HEK293 (cell line): ENCODE data around the gene KSR1.

ENCODE experiments used
- GLIS1 ChIP-seq: fragments of 450-650 bp; formaldehyde crosslinking; IDR thresholded peaks from 2 replicates; pipeline ENCODE4 v1.5.1; 2016; ENCODE audit warnings: missing biosample characterization, missing genetic modification characterization
- IKZF3 ChIP-seq: fragments of 450-650 bp; IDR thresholded peaks from 2 replicates; pipeline ENCODE4 v1.5.0; 2018; ENCODE audit warnings: missing biosample characterization, mild to moderate bottlenecking, missing genetic modification characterization, moderate library complexity
- KLF1 ChIP-seq: fragments of 450-650 bp; formaldehyde crosslinking; IDR thresholded peaks from 2 replicates; pipeline ENCODE4 v1.5.1; 2016; ENCODE audit warnings: missing biosample characterization, missing genetic modification characterization
- KLF9 ChIP-seq: fragments of 450-650 bp; formaldehyde crosslinking; IDR thresholded peaks from 2 replicates; pipeline ENCODE4 v1.5.1; 2016; ENCODE audit warnings: missing biosample characterization, missing genetic modification characterization, low read depth
- TCF7L2 ChIP-seq: IDR thresholded peaks from 2 replicates; pipeline ENCODE4 v1.6.1; 2011; ENCODE audit warnings: low read depth, mild to moderate bottlenecking, inconsistent platforms, low read length, moderate library complexity, borderline replicate concordance
- WT1 ChIP-seq: fragments of 450-650 bp; formaldehyde crosslinking; IDR thresholded peaks from 2 replicates; pipeline ENCODE4 v1.5.1; 2016; ENCODE audit warnings: missing biosample characterization, missing genetic modification characterization
- ZBTB48 ChIP-seq: fragments of 450-650 bp; formaldehyde crosslinking; IDR thresholded peaks from 2 replicates; pipeline ENCODE4 v1.5.1; 2016; ENCODE audit warnings: missing biosample characterization, missing genetic modification characterization
- ZFP3 ChIP-seq: fragments of 450-650 bp; formaldehyde crosslinking; IDR thresholded peaks from 2 replicates; pipeline ENCODE4 v1.5.1; 2016; ENCODE audit warnings: low read depth, missing biosample characterization, missing genetic modification characterization
- ZFP69B ChIP-seq: fragments of 450-650 bp; formaldehyde crosslinking; IDR thresholded peaks from 2 replicates; pipeline ENCODE4 v1.5.1; 2016; ENCODE audit warnings: missing biosample characterization, missing genetic modification characterization
- ZNF114 ChIP-seq: fragments of 450-650 bp; formaldehyde crosslinking; IDR thresholded peaks from 2 replicates; pipeline ENCODE4 v1.5.0; 2017; ENCODE audit warnings: missing biosample characterization, missing genetic modification characterization
- ZNF19 ChIP-seq: fragments of 450-650 bp; formaldehyde crosslinking; IDR thresholded peaks from 2 replicates; pipeline ENCODE4; 2016; ENCODE audit warnings: missing biosample characterization, missing genetic modification characterization, low read depth
- ZNF223 ChIP-seq: fragments of 450-650 bp; formaldehyde crosslinking; IDR thresholded peaks from 2 replicates; pipeline ENCODE4 v1.5.1; 2016; ENCODE audit warnings: missing biosample characterization, missing genetic modification characterization
- ZNF239 ChIP-seq: fragments of 450-650 bp; formaldehyde crosslinking; IDR thresholded peaks from 2 replicates; pipeline ENCODE4 v1.5.1; 2016; ENCODE audit warnings: missing biosample characterization, missing genetic modification characterization
- ZNF341 ChIP-seq: fragments of 450-650 bp; formaldehyde crosslinking; IDR thresholded peaks from 2 replicates; pipeline ENCODE4; 2016; ENCODE audit warnings: low read depth, missing biosample characterization, missing genetic modification characterization
- ZNF529 ChIP-seq: fragments of 450-650 bp; formaldehyde crosslinking; IDR thresholded peaks from 2 replicates; pipeline ENCODE4 v1.5.1; 2017; ENCODE audit warnings: missing genetic modification characterization, missing biosample characterization; ENCODE audit not compliant: insufficient replicate concordance
- ZNF544 ChIP-seq: fragments of 450-650 bp; formaldehyde crosslinking; IDR thresholded peaks from 2 replicates; pipeline ENCODE4 v1.5.0; 2017; ENCODE audit warnings: missing biosample characterization, missing genetic modification characterization
- ZNF548 ChIP-seq: fragments of 450-650 bp; formaldehyde crosslinking; IDR thresholded peaks from 2 replicates; pipeline ENCODE4 v1.5.1; 2016; ENCODE audit warnings: missing biosample characterization, missing genetic modification characterization
- ZNF561 ChIP-seq: fragments of 450-650 bp; IDR thresholded peaks from 2 replicates; pipeline ENCODE4 v1.5.1; 2018; ENCODE audit warnings: missing biosample characterization, missing genetic modification characterization, borderline replicate concordance
- ZNF624 ChIP-seq: fragments of 450-650 bp; formaldehyde crosslinking; IDR thresholded peaks from 2 replicates; pipeline ENCODE4 v1.5.1; 2017; ENCODE audit warnings: missing biosample characterization, missing genetic modification characterization
- ZNF777 ChIP-seq: fragments of 450-650 bp; formaldehyde crosslinking; IDR thresholded peaks from 2 replicates; pipeline ENCODE4 v1.5.1; 2017; ENCODE audit warnings: missing biosample characterization, missing genetic modification characterization, borderline replicate concordance
- ZSCAN23 ChIP-seq: fragments of 450-650 bp; formaldehyde crosslinking; IDR thresholded peaks from 2 replicates; pipeline ENCODE4 v1.5.1; 2016; ENCODE audit warnings: missing biosample characterization, missing genetic modification characterization
- TF ChIP-seq, protein P1 (sequence below): fragments of 450-650 bp; formaldehyde crosslinking; IDR thresholded peaks from 2 replicates; pipeline ENCODE4 v1.5.1; 2016; ENCODE audit warnings: missing biosample characterization, missing genetic modification characterization
- TF ChIP-seq, protein P2 (sequence below): fragments of 450-650 bp; formaldehyde crosslinking; IDR thresholded peaks from 2 replicates; pipeline ENCODE4 v1.5.1; 2016; ENCODE audit warnings: missing biosample characterization, missing genetic modification characterization
- TF ChIP-seq, protein P3 (sequence below): fragments of 450-650 bp; formaldehyde crosslinking; IDR thresholded peaks from 2 replicates; pipeline ENCODE4 v1.5.1; 2016; ENCODE audit warnings: missing biosample characterization, missing genetic modification characterization
- TF ChIP-seq, protein P4 (sequence below): fragments of 450-650 bp; formaldehyde crosslinking; IDR thresholded peaks from 2 replicates; pipeline ENCODE4 v1.5.1; 2016; ENCODE audit warnings: missing biosample characterization, missing genetic modification characterization
- TF ChIP-seq, protein P5 (sequence below): fragments of 450-650 bp; formaldehyde crosslinking; IDR thresholded peaks from 2 replicates; pipeline ENCODE4 v1.5.1; 2017; ENCODE audit warnings: missing biosample characterization, missing genetic modification characterization
- TF ChIP-seq, protein P6 (sequence below): fragments of 450-650 bp; formaldehyde crosslinking; conservative IDR thresholded peaks from 2 replicates; pipeline ENCODE4 v1.5.1; 2016; ENCODE audit warnings: low read depth, missing biosample characterization, missing genetic modification characterization

The KSR1 gene

DNA sequence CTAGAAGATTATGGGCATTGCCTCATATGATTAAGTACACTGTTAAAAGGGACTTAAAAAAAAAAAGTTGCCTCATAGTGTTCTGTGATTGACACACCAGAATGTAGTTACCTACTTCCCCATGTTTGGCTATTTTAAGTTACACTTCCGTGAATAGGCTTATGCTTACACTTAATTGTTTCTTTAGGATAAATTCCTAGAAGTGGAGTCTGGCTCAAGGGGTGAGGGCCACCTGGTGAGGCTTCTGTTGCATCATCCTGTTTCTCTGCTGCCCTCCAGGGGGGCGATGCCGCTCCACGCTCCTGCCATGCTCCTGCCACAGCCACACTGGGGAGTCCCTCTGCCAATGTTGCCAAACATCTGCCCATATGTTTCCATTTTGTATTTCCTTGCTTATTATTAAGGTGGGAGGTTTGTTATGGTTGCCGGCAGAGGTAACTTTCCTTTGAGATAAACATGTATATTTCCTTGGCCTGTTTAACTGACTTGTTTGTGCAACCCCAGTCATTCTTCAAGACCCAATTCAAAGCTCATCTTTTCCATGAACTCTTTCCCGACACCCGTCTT lies 73.1 kb downstream of the KSR1 start (continued):
- TF ChIP-seq, protein P1, sequence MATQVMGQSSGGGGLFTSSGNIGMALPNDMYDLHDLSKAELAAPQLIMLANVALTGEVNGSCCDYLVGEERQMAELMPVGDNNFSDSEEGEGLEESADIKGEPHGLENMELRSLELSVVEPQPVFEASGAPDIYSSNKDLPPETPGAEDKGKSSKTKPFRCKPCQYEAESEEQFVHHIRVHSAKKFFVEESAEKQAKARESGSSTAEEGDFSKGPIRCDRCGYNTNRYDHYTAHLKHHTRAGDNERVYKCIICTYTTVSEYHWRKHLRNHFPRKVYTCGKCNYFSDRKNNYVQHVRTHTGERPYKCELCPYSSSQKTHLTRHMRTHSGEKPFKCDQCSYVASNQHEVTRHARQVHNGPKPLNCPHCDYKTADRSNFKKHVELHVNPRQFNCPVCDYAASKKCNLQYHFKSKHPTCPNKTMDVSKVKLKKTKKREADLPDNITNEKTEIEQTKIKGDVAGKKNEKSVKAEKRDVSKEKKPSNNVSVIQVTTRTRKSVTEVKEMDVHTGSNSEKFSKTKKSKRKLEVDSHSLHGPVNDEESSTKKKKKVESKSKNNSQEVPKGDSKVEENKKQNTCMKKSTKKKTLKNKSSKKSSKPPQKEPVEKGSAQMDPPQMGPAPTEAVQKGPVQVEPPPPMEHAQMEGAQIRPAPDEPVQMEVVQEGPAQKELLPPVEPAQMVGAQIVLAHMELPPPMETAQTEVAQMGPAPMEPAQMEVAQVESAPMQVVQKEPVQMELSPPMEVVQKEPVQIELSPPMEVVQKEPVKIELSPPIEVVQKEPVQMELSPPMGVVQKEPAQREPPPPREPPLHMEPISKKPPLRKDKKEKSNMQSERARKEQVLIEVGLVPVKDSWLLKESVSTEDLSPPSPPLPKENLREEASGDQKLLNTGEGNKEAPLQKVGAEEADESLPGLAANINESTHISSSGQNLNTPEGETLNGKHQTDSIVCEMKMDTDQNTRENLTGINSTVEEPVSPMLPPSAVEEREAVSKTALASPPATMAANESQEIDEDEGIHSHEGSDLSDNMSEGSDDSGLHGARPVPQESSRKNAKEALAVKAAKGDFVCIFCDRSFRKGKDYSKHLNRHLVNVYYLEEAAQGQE (tag by site-specific recombination), result no peak
- no peak for TF ChIP-seq ZSCAN23 (tag by site-specific recombination)
- no peak for TF ChIP-seq TCF7L2
- no peak for TF ChIP-seq KLF1
- no peak for TF ChIP-seq WT1 (tag by site-specific recombination)
- TF ChIP-seq ZNF561 (tag by site-specific recombination), result peak; percentile 32; the same call in 1 of the 2 replicates
- no peak for TF ChIP-seq ZFP3 (tag by site-specific recombination)
- TF ChIP-seq ZNF544 (tag by site-specific recombination), result no peak
- TF ChIP-seq, protein P2, sequence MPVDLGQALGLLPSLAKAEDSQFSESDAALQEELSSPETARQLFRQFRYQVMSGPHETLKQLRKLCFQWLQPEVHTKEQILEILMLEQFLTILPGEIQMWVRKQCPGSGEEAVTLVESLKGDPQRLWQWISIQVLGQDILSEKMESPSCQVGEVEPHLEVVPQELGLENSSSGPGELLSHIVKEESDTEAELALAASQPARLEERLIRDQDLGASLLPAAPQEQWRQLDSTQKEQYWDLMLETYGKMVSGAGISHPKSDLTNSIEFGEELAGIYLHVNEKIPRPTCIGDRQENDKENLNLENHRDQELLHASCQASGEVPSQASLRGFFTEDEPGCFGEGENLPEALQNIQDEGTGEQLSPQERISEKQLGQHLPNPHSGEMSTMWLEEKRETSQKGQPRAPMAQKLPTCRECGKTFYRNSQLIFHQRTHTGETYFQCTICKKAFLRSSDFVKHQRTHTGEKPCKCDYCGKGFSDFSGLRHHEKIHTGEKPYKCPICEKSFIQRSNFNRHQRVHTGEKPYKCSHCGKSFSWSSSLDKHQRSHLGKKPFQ (tag by site-specific recombination), result no peak
- no peak for TF ChIP-seq ZNF624
- TF ChIP-seq, protein P3, sequence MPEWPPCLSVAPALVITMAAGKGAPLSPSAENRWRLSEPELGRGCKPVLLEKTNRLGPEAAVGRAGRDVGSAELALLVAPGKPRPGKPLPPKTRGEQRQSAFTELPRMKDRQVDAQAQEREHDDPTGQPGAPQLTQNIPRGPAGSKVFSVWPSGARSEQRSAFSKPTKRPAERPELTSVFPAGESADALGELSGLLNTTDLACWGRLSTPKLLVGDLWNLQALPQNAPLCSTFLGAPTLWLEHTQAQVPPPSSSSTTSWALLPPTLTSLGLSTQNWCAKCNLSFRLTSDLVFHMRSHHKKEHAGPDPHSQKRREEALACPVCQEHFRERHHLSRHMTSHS (tag by site-specific recombination), result no peak
- TF ChIP-seq, protein P4, sequence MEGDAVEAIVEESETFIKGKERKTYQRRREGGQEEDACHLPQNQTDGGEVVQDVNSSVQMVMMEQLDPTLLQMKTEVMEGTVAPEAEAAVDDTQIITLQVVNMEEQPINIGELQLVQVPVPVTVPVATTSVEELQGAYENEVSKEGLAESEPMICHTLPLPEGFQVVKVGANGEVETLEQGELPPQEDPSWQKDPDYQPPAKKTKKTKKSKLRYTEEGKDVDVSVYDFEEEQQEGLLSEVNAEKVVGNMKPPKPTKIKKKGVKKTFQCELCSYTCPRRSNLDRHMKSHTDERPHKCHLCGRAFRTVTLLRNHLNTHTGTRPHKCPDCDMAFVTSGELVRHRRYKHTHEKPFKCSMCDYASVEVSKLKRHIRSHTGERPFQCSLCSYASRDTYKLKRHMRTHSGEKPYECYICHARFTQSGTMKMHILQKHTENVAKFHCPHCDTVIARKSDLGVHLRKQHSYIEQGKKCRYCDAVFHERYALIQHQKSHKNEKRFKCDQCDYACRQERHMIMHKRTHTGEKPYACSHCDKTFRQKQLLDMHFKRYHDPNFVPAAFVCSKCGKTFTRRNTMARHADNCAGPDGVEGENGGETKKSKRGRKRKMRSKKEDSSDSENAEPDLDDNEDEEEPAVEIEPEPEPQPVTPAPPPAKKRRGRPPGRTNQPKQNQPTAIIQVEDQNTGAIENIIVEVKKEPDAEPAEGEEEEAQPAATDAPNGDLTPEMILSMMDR (tag by site-specific recombination), result no peak
- no peak for TF ChIP-seq ZNF777 (tag by site-specific recombination)
- TF ChIP-seq IKZF3 (tag by site-specific recombination), result peak; percentile 63; the same call in 1 of the 2 replicates
- TF ChIP-seq, protein P5, sequence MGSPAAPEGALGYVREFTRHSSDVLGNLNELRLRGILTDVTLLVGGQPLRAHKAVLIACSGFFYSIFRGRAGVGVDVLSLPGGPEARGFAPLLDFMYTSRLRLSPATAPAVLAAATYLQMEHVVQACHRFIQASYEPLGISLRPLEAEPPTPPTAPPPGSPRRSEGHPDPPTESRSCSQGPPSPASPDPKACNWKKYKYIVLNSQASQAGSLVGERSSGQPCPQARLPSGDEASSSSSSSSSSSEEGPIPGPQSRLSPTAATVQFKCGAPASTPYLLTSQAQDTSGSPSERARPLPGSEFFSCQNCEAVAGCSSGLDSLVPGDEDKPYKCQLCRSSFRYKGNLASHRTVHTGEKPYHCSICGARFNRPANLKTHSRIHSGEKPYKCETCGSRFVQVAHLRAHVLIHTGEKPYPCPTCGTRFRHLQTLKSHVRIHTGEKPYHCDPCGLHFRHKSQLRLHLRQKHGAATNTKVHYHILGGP, result peak; percentile 94
- no peak for TF ChIP-seq KLF9 (tag by site-specific recombination)
- TF ChIP-seq ZNF548 (tag by site-specific recombination), result no peak
- no peak for TF ChIP-seq ZNF341 (tag by site-specific recombination)
- 0 out of 2 replicates have a peak, but pooled peaks have one; percentile 25 for TF ChIP-seq ZFP69B (tag by site-specific recombination)
- no peak for TF ChIP-seq ZNF223 (tag by site-specific recombination)
- TF ChIP-seq ZNF114 (tag by site-specific recombination), result no peak
- TF ChIP-seq ZBTB48 (tag by site-specific recombination), result no peak
- no peak for TF ChIP-seq ZNF239 (tag by site-specific recombination)
- TF ChIP-seq ZNF19, result no peak
- TF ChIP-seq ZNF529 (tag by site-specific recombination), result no peak
- peak; percentile 91 for TF ChIP-seq GLIS1 (tag by site-specific recombination)
- TF ChIP-seq, protein P6, sequence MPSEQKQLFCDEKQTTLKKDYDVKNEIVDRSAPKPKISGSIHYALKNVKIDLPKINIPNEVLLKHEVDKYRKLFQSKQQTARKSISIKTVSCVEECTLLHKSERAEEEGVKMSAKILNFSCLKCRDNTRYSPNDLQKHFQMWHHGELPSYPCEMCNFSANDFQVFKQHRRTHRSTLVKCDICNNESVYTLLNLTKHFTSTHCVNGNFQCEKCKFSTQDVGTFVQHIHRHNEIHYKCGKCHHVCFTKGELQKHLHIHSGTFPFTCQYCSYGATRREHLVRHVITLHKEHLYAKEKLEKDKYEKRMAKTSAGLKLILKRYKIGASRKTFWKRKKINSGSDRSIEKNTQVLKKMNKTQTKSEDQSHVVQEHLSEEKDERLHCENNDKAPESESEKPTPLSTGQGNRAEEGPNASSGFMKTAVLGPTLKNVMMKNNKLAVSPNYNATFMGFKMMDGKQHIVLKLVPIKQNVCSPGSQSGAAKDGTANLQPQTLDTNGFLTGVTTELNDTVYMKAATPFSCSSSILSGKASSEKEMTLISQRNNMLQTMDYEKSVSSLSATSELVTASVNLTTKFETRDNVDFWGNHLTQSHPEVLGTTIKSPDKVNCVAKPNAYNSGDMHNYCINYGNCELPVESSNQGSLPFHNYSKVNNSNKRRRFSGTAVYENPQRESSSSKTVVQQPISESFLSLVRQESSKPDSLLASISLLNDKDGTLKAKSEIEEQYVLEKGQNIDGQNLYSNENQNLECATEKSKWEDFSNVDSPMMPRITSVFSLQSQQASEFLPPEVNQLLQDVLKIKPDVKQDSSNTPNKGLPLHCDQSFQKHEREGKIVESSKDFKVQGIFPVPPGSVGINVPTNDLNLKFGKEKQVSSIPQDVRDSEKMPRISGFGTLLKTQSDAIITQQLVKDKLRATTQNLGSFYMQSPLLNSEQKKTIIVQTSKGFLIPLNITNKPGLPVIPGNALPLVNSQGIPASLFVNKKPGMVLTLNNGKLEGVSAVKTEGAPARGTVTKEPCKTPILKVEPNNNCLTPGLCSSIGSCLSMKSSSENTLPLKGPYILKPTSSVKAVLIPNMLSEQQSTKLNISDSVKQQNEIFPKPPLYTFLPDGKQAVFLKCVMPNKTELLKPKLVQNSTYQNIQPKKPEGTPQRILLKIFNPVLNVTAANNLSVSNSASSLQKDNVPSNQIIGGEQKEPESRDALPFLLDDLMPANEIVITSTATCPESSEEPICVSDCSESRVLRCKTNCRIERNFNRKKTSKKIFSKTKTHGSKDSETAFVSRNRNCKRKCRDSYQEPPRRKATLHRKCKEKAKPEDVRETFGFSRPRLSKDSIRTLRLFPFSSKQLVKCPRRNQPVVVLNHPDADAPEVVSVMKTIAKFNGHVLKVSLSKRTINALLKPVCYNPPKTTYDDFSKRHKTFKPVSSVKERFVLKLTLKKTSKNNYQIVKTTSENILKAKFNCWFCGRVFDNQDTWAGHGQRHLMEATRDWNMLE, result no peak
